Ramos (cell line): Measurements from ENCODE around the gene PTPN7.
"Not testable (repeated sequence)": the region's sequence is repeated elsewhere in the genome, so short reads cannot be mapped to it uniquely, and the experiment has no call there.

Source experiments
- in situ Hi-C: fragments of 300-500 bp; cut with MboI; formaldehyde crosslinking; loops from one replicate; pipeline ENCODE4 v1.14.3; 2022; ENCODE audit warnings: low sequenced_read_pairs; ENCODE audit not compliant: unreplicated experiment

Gene PTPN7

GRCh38 chr1:202160377-202160940 lies at the start of gene PTPN7:
PTPN7 (minus strand) TSS chr1:202160602; CDS start chr1:202159402, 1,200 bp downstream.
- in situ Hi-C loops: no loop called here

GRCh38 chr1:202208351-202208857 lies 48.0 kb upstream of the PTPN7 start:
- in situ Hi-C loops: no loop called here

DNA sequence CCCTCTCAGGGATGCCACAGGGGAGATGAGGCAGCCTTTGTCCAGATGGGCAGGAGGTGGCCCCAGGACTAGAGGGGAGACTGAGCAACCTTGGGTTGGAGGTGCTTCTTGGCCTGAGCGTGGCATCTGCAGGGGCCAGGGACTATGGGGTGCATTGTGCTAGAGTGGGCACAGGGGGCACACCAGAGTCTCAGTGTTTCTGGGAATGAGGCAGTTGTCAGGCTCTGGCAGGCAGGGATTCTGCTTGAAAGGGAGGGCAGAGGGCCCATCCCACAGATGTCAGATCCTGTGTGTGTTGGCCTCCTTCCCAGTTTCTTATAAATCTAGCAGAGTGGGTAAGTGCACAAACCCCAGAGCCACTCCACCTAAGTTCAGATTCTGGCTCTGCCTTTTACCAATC lies 46.9 kb upstream of the PTPN7 start:
- in situ Hi-C loops: no loop called here

- in situ Hi-C loops: no loop called here
Observed at GRCh38 chr1:202205523-202206190, 45.3 kb upstream of the PTPN7 start.

GRCh38 chr1:202204065-202204464 lies 43.7 kb upstream of the PTPN7 start:
- in situ Hi-C loops: no loop called here

DNA sequence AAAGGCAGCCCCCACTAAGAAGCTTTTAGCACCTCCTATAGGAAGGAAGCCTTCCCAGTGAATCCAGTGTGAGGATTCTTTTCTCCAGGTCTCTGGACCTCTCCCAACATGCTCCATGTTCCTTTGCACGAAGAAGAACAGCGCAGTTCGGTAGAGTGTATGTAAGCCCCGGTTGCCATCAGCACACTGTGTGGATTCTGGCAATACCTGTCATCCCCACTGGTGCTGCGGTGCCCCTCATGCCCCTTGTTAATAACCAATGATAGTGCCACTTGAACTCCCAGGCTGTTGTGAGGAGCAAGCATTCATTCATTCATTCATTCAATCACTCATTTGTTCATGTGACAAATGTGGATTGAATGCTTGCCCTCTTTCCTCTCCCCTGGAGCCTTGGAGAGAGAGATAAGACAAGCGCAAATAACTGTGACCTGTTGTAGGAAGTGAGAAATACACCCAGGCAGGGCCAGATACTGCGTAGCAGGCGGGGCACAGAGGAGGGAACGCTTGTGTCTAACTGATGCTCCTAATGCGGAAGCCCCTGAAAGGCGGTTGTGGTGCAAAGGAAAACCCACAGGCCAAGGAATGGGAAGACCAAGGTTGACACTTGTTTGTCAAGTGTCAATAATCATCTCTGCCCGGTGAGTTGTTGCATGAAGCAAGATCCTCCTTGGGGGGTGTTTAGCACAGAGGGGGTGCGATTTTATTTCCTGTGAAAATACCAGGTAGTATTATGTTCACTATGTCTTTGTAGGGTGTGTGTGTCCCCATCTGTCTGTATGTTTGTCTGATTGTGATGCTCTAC lies 43.0 kb upstream of the PTPN7 start:
- in situ Hi-C loops: no loop called here

- in situ Hi-C loops: no loop called here
Observed at GRCh38 chr1:202202500-202203168, 42.2 kb upstream of the PTPN7 start.

DNA sequence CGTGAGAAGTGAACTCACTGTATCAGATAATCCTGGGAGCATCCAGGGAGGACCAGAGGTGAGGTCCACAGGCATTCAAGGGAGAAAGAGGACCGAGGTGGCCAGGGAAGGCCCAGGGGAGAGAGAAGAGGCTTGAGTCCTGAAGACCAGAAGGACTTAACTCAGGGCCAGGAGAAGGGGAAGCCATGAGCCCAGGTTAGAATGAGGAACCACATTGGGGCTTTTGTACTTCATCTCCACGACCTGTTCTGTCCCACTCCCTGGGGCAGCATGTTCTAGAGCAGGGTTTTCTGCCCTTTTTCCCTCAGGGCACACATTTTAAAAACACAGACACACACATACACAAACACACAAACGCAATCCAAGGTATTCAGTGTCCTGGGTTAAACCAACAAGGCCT lies 41.6 kb upstream of the PTPN7 start:
- in situ Hi-C loops: no loop called here

- in situ Hi-C loops: no loop called here
Observed at GRCh38 chr1:202201266-202201665, 40.9 kb upstream of the PTPN7 start.

DNA sequence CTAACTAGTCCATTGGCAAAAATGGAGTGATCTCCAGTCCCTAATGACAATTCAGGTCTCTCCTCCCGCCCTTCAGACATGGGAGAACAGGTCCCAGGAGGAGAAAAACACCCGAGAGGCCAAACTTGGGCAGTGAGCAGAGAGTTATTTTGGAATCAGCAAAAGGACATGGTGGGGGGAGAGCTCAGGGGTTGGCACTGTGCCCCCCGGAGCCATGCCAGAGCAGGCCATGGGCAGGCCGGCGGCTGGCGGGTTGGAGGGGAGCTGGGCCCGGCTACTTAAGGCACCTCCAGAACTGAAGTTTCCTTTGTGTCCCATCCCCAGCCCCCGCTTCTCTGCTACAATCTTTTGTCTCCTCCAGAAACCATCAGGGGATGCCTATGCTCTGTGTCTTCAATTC lies 40.3 kb upstream of the PTPN7 start:
- in situ Hi-C loops: no loop called here

- in situ Hi-C loops: no loop called here
Observed at GRCh38 chr1:202200112-202200548, 39.7 kb upstream of the PTPN7 start.

- in situ Hi-C loops: no loop called here
Observed at GRCh38 chr1:202199040-202199889, 38.9 kb upstream of the PTPN7 start.

GRCh38 chr1:202198366-202198724 lies 37.9 kb upstream of the PTPN7 start:
- in situ Hi-C loops: no loop called here

- in situ Hi-C loops: no loop called here
Observed at GRCh38 chr1:202197653-202198365, 37.4 kb upstream of the PTPN7 start.

DNA sequence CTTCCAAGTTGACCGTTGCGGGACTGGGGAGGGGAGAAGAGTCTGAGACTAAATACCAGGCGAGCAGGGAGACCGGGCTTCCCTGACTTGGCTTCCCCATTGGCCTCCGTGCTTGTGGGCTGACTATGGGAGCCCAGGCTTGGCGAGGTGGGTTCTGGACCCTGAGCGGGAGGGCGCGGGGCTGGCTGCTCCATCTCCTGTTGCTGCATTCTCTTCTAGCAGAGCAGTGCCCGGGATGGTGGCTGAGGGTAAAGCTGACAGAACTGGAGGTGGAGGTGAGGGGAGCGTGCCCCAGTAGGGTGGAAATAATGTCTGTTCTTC lies 33.9 kb upstream of the PTPN7 start:
- in situ Hi-C loops: no loop called here

DNA sequence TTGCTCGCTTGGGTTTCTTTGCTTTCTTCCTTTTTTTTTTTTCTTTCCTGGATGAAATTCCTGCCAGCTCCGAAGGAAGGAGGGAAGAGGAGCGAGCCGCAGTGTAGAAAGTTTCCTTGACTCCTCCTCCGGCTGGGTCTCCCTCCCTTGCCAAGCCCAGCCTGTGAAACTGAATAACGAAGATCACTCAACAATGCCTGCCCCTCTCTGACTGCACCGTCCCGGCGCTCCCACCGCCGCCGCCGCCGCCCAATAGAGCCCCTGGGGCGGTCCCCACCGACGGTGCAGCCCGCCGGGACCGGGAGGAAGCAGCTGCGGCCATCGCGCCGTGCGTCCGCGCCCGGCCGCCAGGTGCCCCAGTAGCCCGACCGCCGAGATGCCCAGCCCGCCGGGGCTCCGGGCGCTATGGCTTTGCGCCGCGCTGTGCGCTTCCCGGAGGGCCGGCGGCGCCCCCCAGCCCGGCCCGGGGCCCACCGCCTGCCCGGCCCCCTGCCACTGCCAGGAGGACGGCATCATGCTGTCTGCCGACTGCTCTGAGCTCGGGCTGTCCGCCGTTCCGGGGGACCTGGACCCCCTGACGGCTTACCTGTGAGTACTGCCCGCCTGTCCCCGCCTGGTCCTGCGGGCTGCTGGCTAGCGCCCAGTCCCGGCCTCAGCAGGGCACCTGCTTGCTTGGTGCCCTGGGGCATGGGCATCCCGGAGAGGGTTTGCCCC lies 33.4 kb upstream of the PTPN7 start, which contains the start of gene LGR6:
Gene LGR6 (plus strand): TSS at position 186 of the 714 bp plus-strand sequence. CDS start 191 bp downstream, at position 377.
- in situ Hi-C loops: no loop called here

GRCh38 chr1:202192770-202193613 lies 32.6 kb upstream of the PTPN7 start:
- in situ Hi-C loops: no loop called here

DNA sequence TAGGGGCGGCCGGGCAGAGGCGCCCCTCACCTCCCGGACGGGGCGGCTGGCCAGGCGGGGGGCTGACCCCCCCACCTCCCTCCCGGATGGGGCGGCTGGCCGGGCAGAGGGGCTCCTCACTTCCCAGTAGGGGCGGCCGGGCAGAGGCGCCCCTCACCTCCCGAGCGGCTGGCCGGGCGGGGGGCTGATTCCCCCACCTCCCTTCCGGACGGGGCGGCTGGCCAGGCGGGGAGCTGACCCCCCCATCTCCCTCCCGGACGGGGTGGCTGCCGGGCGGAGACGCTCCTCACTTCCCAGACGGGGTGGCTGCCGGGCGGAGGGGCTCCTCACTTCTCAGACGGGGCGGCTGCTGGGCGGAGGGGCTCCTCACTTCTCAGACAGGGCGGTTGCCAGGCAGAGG lies 31.0 kb upstream of the PTPN7 start:
- in situ Hi-C loops: not testable (repeated sequence)
